Measurements from ENCODE around the gene SLC25A12. TPM values are rescaled to one million over a fixed set of nuclear protein-coding genes. Genes with fewer than 3 reads are reported as not detected.
"Not testable (repeated sequence)": the region's sequence is repeated elsewhere in the genome, so short reads cannot be mapped to it uniquely, and the experiment has no call there.

SLC25A12 gene
- polyA plus RNA-seq, 1 donor from 2014 or later, result 122 TPM

GRCh38 chr2:171902840-171903420 lies 8.9 kb upstream of the SLC25A12 start:
- H3K9me2 ChIP-seq (ENCODE audit: insufficient read depth, low read length), result no peaks in the 10 kb centered on the region
- no peak overlapping the region for H3K4me2 ChIP-seq (ENCODE audit: low read length)
- no peaks in the 10 kb centered on the region for H3K36me3 ChIP-seq (ENCODE audit: insufficient read depth, low read length)
- no peaks in the 10 kb centered on the region for H4K20me1 ChIP-seq (ENCODE audit: insufficient read depth)
- no peaks in the 10 kb centered on the region for H3K27me3 ChIP-seq (ENCODE audit: insufficient read depth, low read depth, low read length)
- H3F3A ChIP-seq (ENCODE audit: insufficient read depth, low read length, poor library complexity, severe bottlenecking), result no peaks in the 10 kb centered on the region
- H3K79me2 ChIP-seq (replicated peaks; ENCODE audit: insufficient read depth, low read length), result no peaks in the 10 kb centered on the region
- H2AFZ ChIP-seq (ENCODE audit: low read depth, low read length), result no peak overlapping the region
- TF ChIP-seq RAD21 (conservative IDR thresholded peaks at IDR 0.05) (no peak), REST (IDR thresholded peaks at IDR 0.05; ENCODE audit: borderline replicate concordance) (no peak), CTCF (IDR thresholded peaks at IDR 0.05; ENCODE audit: poor library complexity, severe bottlenecking) (no peak), MXI1 (conservative IDR thresholded peaks at IDR 0.05; ENCODE audit: poor library complexity, severe bottlenecking) (no peak), TAF1 (IDR thresholded peaks at IDR 0.05; ENCODE audit: low read depth) (no peak), POLR2AphosphoS5 (IDR thresholded peaks at IDR 0.05) (no peak), EZH2 (IDR thresholded peaks at IDR 0.05; ENCODE audit: borderline replicate concordance, insufficient read depth, low read length, poor library complexity, severe bottlenecking) (no peak), SMC3 (conservative IDR thresholded peaks at IDR 0.05; ENCODE audit: poor library complexity) (no peak), EP300 (conservative IDR thresholded peaks at IDR 0.05; ENCODE audit: poor library complexity, severe bottlenecking) (no peak)
- no peaks in the 10 kb centered on the region for H3K9me3 ChIP-seq (ENCODE audit: low read length)
- H3K4me3 ChIP-seq (ENCODE audit: low read length), result no peak overlapping the region
- H3K9ac ChIP-seq (ENCODE audit: low read length), result no peak overlapping the region
- no peak overlapping the region for H3K27ac ChIP-seq (ENCODE audit: low read length)

- H3K79me2 ChIP-seq (replicated peaks; ENCODE audit: insufficient read depth, low read length); H4K20me1 ChIP-seq (ENCODE audit: insufficient read depth); H3K4me3 ChIP-seq (ENCODE audit: low read length); H3F3A ChIP-seq (ENCODE audit: insufficient read depth, low read length, poor library complexity, severe bottlenecking); H3K9me3 ChIP-seq (ENCODE audit: low read length); H3K27me3 ChIP-seq (ENCODE audit: insufficient read depth, low read depth, low read length); H3K4me2 ChIP-seq (ENCODE audit: low read length); H3K36me3 ChIP-seq (ENCODE audit: insufficient read depth, low read length); H3K27ac ChIP-seq (ENCODE audit: low read length); H3K9me2 ChIP-seq (ENCODE audit: insufficient read depth, low read length); H3K9ac ChIP-seq (ENCODE audit: low read length); H2AFZ ChIP-seq (ENCODE audit: low read depth, low read length): not testable (repeated sequence)
Observed at GRCh38 chr2:171899623-171900282, 5.7 kb upstream of the SLC25A12 start.

Data from neural cell (in vitro differentiated cells).